Keratinocyte (primary cell): ENCODE data around the gene CERS1. TPM values are rescaled to one million over a fixed set of nuclear protein-coding genes. Genes with fewer than 3 reads are reported as not detected.

Experiments
- DNase-seq: peaks from one replicate; pipeline ENCODE4 v3.0.0-alpha.2; 2011; ENCODE audit warnings: low read depth, missing footprints, low spot score
- FAIRE-seq: peaks from 2 replicates; lab custom pipeline; 2011; peaks lifted over from hg19 to GRCh38; lab: Jason Lieb, UNC
- H2AFZ ChIP-seq: 2 replicates; pipeline ENCODE4 v1.6.0; 2012; ENCODE audit warnings: low read length, control low read depth, inconsistent platforms; ENCODE audit not compliant: control insufficient read depth
- H3K27ac ChIP-seq: 2 replicates; pipeline ENCODE4 v1.5.1; 2011; ENCODE audit warnings: low read length; ENCODE audit not compliant: control insufficient read depth, insufficient read depth
- H3K27me3 ChIP-seq: 3 replicates; pipeline ENCODE4 v1.6.0; 2011; ENCODE audit warnings: low read length; ENCODE audit not compliant: control insufficient read depth, insufficient read depth; ENCODE audit errors: extremely low read depth
- H3K36me3 ChIP-seq, 2 experiments: 2 replicates in 1 of 2; 3 replicates in 1 of 2; pipeline ENCODE4 v1.5.1; 2011; ENCODE audit warnings: low read length in 2 of 2, mild to moderate bottlenecking in 1 of 2; ENCODE audit not compliant: control insufficient read depth in 2 of 2, insufficient read depth in 2 of 2; ENCODE audit errors: extremely low read depth in 1 of 2
- H3K4me1 ChIP-seq: 3 replicates; pipeline ENCODE4 v1.5.1; 2011; ENCODE audit warnings: low read length; ENCODE audit not compliant: control insufficient read depth, insufficient read depth; ENCODE audit errors: extremely low read depth
- H3K4me2 ChIP-seq: 3 replicates; pipeline ENCODE4 v1.6.0; 2011; ENCODE audit warnings: low read depth, low read length; ENCODE audit not compliant: control insufficient read depth, insufficient read depth; ENCODE audit errors: extremely low read depth
- H3K4me3 ChIP-seq, 3 experiments: fragments of 200-600 bp in 1 of 3; sonication (generic) in 1 of 3; 2 replicates in 2 of 3; 3 replicates in 1 of 3; pipeline ENCODE4 v1.5.1; 2011 to 2016; ENCODE audit warnings: low read length in 3 of 3, mild to moderate bottlenecking in 3 of 3, control low read depth in 2 of 3, inconsistent platforms in 1 of 3, low read depth in 1 of 3, mixed read lengths in 1 of 3, mixed run types in 1 of 3, moderate library complexity in 1 of 3; ENCODE audit not compliant: control insufficient read depth in 2 of 3, insufficient read depth in 2 of 3; ENCODE audit errors: extremely low read depth in 1 of 3
- H3K79me2 ChIP-seq: 2 replicates; pipeline ENCODE4 v1.6.0; 2012; ENCODE audit warnings: low read length; ENCODE audit not compliant: control insufficient read depth, insufficient read depth
- H3K9ac ChIP-seq: 3 replicates; pipeline ENCODE4 v1.6.0; 2011; ENCODE audit warnings: low read length; ENCODE audit not compliant: control insufficient read depth, insufficient read depth; ENCODE audit errors: extremely low read depth
- H3K9me1 ChIP-seq: 3 replicates; pipeline ENCODE4 v1.6.0; 2011; ENCODE audit warnings: low read length; ENCODE audit not compliant: control insufficient read depth, insufficient read depth; ENCODE audit errors: extremely low read depth
- H3K9me3 ChIP-seq: 2 replicates; pipeline ENCODE4 v1.5.1; 2012; ENCODE audit warnings: low read depth, low read length; ENCODE audit not compliant: control insufficient read depth
- H4K20me1 ChIP-seq: 3 replicates; pipeline ENCODE4 v1.6.0; 2011; ENCODE audit warnings: low read length; ENCODE audit not compliant: control insufficient read depth, insufficient read depth; ENCODE audit errors: extremely low read depth
- CTCF ChIP-seq, 3 experiments: IDR thresholded peaks in 1 of 3; conservative IDR thresholded peaks in 1 of 3; optimal IDR thresholded peaks in 1 of 3; 2 replicates in 2 of 3; 3 replicates in 1 of 3; pipeline versions ENCODE3 to v1.5.1; 2011; ENCODE audit warnings: low read length in 3 of 3, mild to moderate bottlenecking in 3 of 3, moderate library complexity in 2 of 3, control low read depth in 1 of 3, inconsistent platforms in 1 of 3; ENCODE audit not compliant: insufficient read depth in 2 of 3; ENCODE audit errors: extremely low read depth in 1 of 3
- EZH2 ChIP-seq: IDR thresholded peaks from one replicate; pipeline ENCODE4 v1.6.1; 2012; ENCODE audit warnings: inconsistent platforms, mild to moderate bottlenecking, low read length, moderate library complexity
- dilution Hi-C: fragments of 300-500 bp; cut with MboI; formaldehyde crosslinking; loops from one replicate; pipeline ENCODE4 v1.7.0; 2020; ENCODE audit warnings: low sequenced_read_pairs; ENCODE audit not compliant: extremely low pct_ligation_motif_present
- polyA plus RNA-seq, 5 experiments: library from polyadenylated mRNA; depleted of rRNA in 3 of 5; stranded (reverse) in 3 of 5; stranded (forward) in 1 of 5; unstranded in 1 of 5; fragments of >200 nt; gene quantifications; 1 replicate in 1 of 5; 2 replicates in 3 of 5; 3 replicates in 1 of 5; pipeline versions ENCODE4 v1.2.1 to v1.2.3, GENCODE V29; 2011 to 2012; ENCODE audit warnings: missing spikeins in 2 of 5, low read depth in 1 of 5, low replicate concordance in 1 of 5

CERS1 gene
- polyA plus RNA-seq, 1 donor (not counting 4 experiments of a cell fraction or from before 2014, with no cell fraction given), result 0.09 TPM

- H3K36me3 ChIP-seq, result peaks cover 23 to 47% of the 10 kb centered on the region in 2 experiments
- H4K20me1 ChIP-seq, result no peaks in the 10 kb centered on the region
Measured at GRCh38 chr19:18906605-18907519, 10.9 kb upstream of the CERS1 start.

GRCh38 chr19:18905513-18906236 lies 9.7 kb upstream of the CERS1 start:
- Histone ChIP-seq H3K4me1 (no peaks in the 10 kb centered on the region), H2AFZ (no peak overlapping the region), H3K79me2 (no peaks in the 10 kb centered on the region), H3K27me3 (no peaks in the 10 kb centered on the region), H3K4me2 (no peak overlapping the region), H3K36me3 (peaks cover 23 to 43% of the 10 kb centered on the region in 2 experiments), H3K4me3 (no peak overlapping the region), H4K20me1 (no peaks in the 10 kb centered on the region), H3K9me1 (no peaks in the 10 kb centered on the region), H3K9ac (no peak overlapping the region), H3K9me3 (no peaks in the 10 kb centered on the region), H3K27ac (no peak overlapping the region)
- dilution Hi-C loops, result no loop called here
- DNase-seq (no peak), FAIRE-seq (no peak)
- TF ChIP-seq CTCF (optimal IDR thresholded peaks at IDR 0.05 in 1 of 3, IDR thresholded peaks at IDR 0.05 in 1 of 3, conservative IDR thresholded peaks at IDR 0.05 in 1 of 3; ENCODE audit: extremely low read depth in 1 of 3, insufficient read depth in 2 of 3, low read length in 3 of 3) (no peak), EZH2 (no peak)

More at GRCh38 chr19:18906605-18907519, 10.9 kb upstream of the CERS1 start:
- FAIRE-seq (no peak), DNase-seq (no peak)
- Histone ChIP-seq H3K9ac (no peak overlapping the region), H3K4me1 (no peaks in the 10 kb centered on the region), H2AFZ (no peak overlapping the region), H3K9me1 (no peaks in the 10 kb centered on the region), H3K79me2 (no peaks in the 10 kb centered on the region), H3K27me3 (no peaks in the 10 kb centered on the region), H3K4me2 (no peak overlapping the region), H3K27ac (no peak overlapping the region), H3K9me3 (no peaks in the 10 kb centered on the region), H3K4me3 (no peak overlapping the region)
- dilution Hi-C loops, result no loop called here
- TF ChIP-seq CTCF (optimal IDR thresholded peaks at IDR 0.05 in 1 of 3, IDR thresholded peaks at IDR 0.05 in 1 of 3, conservative IDR thresholded peaks at IDR 0.05 in 1 of 3; ENCODE audit: extremely low read depth in 1 of 3, insufficient read depth in 2 of 3, low read length in 3 of 3) (no peak), EZH2 (no peak)
